K562 (cell line): ENCODE data around the gene DAB1.

Experiments
- BRCA1 ChIP-seq, 2 experiments: fragments of 450-650 bp in 1 of 2; sonication (generic) in 1 of 2; formaldehyde crosslinking in 1 of 2; IDR thresholded peaks; 2 replicates each; pipeline versions ENCODE4 v1.5.0 to v1.6.1; 2017 to 2020; ENCODE audit warnings: mild to moderate bottlenecking in 1 of 2, missing genetic modification reagents in 1 of 2
- JUN ChIP-seq, 2 experiments: sonication (generic) in 1 of 2; formaldehyde crosslinking in 1 of 2; IDR thresholded peaks; 2 replicates each; pipeline versions ENCODE4 v1.6.1 to v1.8.0; 2012 to 2022; ENCODE audit warnings: borderline replicate concordance in 2 of 2, mild to moderate bottlenecking in 2 of 2, improper control_type of control experiment in 1 of 2, low read depth in 1 of 2, low read length in 1 of 2, missing genetic modification reagents in 1 of 2
- KLF1 ChIP-seq: fragments of 450-650 bp; IDR thresholded peaks from 2 replicates; pipeline ENCODE4 v1.6.1; 2016; ENCODE audit warnings: missing genetic modification characterization, missing compliant biosample characterization
- MCM5 ChIP-seq: fragments of 450-650 bp; IDR thresholded peaks from 2 replicates; pipeline ENCODE4 v1.6.1; 2016; ENCODE audit warnings: low read depth
- MXI1 ChIP-seq: IDR thresholded peaks from 2 replicates; pipeline ENCODE4 v1.6.1; 2011; ENCODE audit warnings: low read depth, mild to moderate bottlenecking, improper control_type of control experiment, low read length
- RBBP5 ChIP-seq: fragments of 200-600 bp; sonication (generic); IDR thresholded peaks from 2 replicates; pipeline ENCODE4 v1.6.1; 2012; ENCODE audit warnings: borderline replicate concordance, mild to moderate bottlenecking, low read length, control low read depth, inconsistent platforms; ENCODE audit not compliant: insufficient read depth, poor library complexity, severe bottlenecking
- SMC3 ChIP-seq: conservative IDR thresholded peaks from 2 replicates; pipeline ENCODE4 v1.6.1; 2011; ENCODE audit warnings: low read depth, low read length, improper control_type of control experiment; ENCODE audit not compliant: insufficient read depth
- TBP ChIP-seq: optimal IDR thresholded peaks from 2 replicates; pipeline ENCODE3; 2011; ENCODE audit warnings: low read depth, low read length, improper control_type of control experiment
- ZNF695 ChIP-seq: fragments of 450-650 bp; formaldehyde crosslinking; IDR thresholded peaks from 2 replicates; pipeline ENCODE4 v1.4.0; 2020; ENCODE audit warnings: mild to moderate bottlenecking, moderate library complexity
- TF ChIP-seq, protein P1 (sequence below), 2 experiments: fragments of 450-650 bp; formaldehyde crosslinking in 1 of 2; IDR thresholded peaks; 2 replicates each; pipeline versions ENCODE4 v1.4.0 to v1.6.1; 2014 to 2020; ENCODE audit warnings: mild to moderate bottlenecking in 2 of 2, borderline replicate concordance in 1 of 2, low read depth in 1 of 2
- TF ChIP-seq, protein P2 (sequence below), 3 experiments: IDR thresholded peaks in 2 of 3; conservative IDR thresholded peaks in 1 of 3; 2 replicates each; pipeline ENCODE4 v1.5.1; 2011 to 2012; ENCODE audit warnings: low read length in 3 of 3, mild to moderate bottlenecking in 3 of 3, control low read depth in 2 of 3, improper control_type of control experiment in 1 of 3, inconsistent platforms in 1 of 3, low read depth in 1 of 3, mixed read lengths in 1 of 3, moderate library complexity in 1 of 3; ENCODE audit not compliant: insufficient read depth in 2 of 3

DNA sequence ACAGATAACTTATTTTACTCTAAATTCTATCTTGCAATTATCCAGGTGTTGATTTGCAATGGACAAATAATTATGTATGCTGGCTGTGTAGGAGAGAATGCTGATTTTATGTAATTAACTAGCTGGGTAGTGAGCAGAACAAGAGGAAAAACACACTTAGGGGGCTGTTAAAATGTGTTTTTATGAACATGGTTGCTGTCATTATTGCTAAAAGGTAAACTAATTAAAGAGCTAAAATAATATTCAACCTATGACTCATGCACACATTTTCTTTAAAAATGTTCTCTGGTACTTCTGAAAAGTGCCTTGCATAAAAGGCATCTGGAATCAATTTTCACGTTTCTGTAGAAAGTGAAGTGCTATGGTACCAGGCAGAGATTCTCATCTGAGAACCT lies 265.3 kb downstream of the DAB1 start:
- TF ChIP-seq KLF1 (no peak), ZNF695 (no peak), BRCA1 (IDR thresholded peaks at IDR 0.05) (no peak), BRCA1 (CRISPR knock-in tag; IDR thresholded peaks at IDR 0.05) (no peak), SMC3 (no peak), TBP (no peak), RBBP5 (no peak), JUN (IDR thresholded peaks at IDR 0.05; ENCODE audit: borderline replicate concordance, low read depth, low read length) (no peak), JUN (CRISPR knock-in tag; IDR thresholded peaks at IDR 0.05; ENCODE audit: borderline replicate concordance) (no peak), MCM5 (no peak), MXI1 (no peak)
- TF ChIP-seq, protein P1, sequence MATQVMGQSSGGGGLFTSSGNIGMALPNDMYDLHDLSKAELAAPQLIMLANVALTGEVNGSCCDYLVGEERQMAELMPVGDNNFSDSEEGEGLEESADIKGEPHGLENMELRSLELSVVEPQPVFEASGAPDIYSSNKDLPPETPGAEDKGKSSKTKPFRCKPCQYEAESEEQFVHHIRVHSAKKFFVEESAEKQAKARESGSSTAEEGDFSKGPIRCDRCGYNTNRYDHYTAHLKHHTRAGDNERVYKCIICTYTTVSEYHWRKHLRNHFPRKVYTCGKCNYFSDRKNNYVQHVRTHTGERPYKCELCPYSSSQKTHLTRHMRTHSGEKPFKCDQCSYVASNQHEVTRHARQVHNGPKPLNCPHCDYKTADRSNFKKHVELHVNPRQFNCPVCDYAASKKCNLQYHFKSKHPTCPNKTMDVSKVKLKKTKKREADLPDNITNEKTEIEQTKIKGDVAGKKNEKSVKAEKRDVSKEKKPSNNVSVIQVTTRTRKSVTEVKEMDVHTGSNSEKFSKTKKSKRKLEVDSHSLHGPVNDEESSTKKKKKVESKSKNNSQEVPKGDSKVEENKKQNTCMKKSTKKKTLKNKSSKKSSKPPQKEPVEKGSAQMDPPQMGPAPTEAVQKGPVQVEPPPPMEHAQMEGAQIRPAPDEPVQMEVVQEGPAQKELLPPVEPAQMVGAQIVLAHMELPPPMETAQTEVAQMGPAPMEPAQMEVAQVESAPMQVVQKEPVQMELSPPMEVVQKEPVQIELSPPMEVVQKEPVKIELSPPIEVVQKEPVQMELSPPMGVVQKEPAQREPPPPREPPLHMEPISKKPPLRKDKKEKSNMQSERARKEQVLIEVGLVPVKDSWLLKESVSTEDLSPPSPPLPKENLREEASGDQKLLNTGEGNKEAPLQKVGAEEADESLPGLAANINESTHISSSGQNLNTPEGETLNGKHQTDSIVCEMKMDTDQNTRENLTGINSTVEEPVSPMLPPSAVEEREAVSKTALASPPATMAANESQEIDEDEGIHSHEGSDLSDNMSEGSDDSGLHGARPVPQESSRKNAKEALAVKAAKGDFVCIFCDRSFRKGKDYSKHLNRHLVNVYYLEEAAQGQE (IDR thresholded peaks at IDR 0.05; ENCODE audit: borderline replicate concordance) = no peak
- TF ChIP-seq, protein P1 (CRISPR knock-in tag; IDR thresholded peaks at IDR 0.05; ENCODE audit: low read depth) = no peak
- TF ChIP-seq, protein P2, sequence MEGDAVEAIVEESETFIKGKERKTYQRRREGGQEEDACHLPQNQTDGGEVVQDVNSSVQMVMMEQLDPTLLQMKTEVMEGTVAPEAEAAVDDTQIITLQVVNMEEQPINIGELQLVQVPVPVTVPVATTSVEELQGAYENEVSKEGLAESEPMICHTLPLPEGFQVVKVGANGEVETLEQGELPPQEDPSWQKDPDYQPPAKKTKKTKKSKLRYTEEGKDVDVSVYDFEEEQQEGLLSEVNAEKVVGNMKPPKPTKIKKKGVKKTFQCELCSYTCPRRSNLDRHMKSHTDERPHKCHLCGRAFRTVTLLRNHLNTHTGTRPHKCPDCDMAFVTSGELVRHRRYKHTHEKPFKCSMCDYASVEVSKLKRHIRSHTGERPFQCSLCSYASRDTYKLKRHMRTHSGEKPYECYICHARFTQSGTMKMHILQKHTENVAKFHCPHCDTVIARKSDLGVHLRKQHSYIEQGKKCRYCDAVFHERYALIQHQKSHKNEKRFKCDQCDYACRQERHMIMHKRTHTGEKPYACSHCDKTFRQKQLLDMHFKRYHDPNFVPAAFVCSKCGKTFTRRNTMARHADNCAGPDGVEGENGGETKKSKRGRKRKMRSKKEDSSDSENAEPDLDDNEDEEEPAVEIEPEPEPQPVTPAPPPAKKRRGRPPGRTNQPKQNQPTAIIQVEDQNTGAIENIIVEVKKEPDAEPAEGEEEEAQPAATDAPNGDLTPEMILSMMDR (IDR thresholded peaks at IDR 0.05 in 2 of 3, conservative IDR thresholded peaks at IDR 0.05 in 1 of 3; ENCODE audit: insufficient read depth in 2 of 3, low read depth in 1 of 3, low read length in 3 of 3) = no peak
